TTC549 (cell line): ENCODE results near the gene SETD2.

Experiments
- FAIRE-seq: peaks from 2 replicates; lab custom pipeline; 2012; peaks lifted over from hg19 to GRCh38; lab: Jason Lieb, UNC

SETD2 gene

GRCh38 chr3:46998121-46998851 lies 165.6 kb downstream of the SETD2 start:
- FAIRE-seq: no peak

GRCh38 chr3:46997453-46998091 lies 166.3 kb downstream of the SETD2 start:
- no peak for FAIRE-seq

GRCh38 chr3:46996689-46997452 lies 167.0 kb downstream of the SETD2 start:
- FAIRE-seq: no peak

DNA sequence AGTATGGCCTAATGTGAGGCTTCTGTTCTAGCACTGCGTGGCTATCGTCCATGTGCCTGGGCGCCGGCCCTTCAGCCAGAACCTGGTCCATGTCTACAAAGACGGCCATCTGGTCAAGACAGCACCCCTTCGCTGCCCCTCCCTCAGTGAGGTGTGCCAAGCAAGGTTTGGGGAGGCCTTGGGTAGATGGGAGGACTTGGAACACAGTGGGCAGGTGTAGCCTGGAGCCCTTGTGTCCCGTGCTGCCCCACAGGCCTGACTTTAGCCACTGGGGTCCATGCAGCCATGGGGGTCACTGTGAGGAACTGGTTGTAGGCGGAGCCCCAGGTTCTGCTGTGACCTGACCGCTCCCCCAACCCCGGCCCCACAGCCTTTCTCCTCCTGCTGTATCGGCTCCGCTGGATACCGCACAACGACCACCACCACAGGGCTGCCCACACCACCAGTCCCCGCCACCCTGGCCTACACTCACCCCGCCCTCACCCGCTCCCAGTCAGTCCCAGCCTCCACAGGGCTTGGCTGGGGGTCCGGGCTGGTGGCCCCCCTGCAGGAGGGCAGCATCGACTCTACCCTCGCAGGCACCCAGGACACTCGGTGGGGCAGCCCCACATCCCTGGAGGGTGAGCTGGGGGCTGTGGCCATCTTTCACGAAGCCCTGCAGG lies 167.9 kb downstream of the SETD2 start:
- FAIRE-seq: no peak

DNA sequence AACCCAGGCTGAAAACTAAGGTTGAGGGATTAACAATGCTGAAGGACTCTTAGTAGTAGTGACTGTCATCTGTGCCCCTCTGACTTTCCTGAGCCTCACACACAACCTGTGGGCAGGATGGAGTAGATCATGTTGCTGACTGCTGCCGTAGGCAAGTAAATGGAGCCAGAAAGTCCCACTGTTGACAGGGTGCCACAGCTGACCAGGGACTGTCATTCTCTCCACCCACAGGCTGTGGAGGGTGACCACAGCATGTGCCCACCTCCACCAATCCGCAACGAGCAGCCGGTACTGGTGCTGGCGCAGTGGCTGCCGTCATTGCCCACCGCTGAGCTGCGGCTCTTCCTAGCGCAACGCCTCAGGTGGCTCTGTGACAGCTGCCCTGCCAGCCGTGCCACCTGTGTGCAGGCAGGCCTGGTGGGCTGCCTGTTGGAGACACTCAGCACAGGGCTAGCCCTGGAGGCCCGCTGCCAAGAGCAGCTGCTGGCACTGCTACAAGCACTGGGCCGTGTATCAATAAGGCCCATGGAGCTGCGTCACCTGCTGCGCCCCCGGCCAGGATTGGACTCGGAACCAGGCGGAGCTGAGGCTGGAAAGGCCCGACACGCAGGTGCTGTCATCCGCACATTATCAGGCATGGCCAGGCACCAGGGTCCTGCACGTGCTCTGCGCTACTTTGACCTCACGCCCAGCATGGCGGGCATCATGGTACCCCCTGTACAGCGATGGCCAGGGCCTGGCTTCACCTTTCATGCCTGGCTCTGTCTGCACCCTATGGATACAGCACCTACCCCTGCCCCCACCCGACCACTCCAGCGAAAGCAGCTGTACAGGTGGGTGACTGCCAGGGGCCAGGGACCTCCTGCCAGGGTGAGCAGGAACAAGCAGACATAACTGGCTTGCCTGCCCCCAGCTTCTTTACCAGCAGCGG lies 168.8 kb downstream of the SETD2 start:
- no peak for FAIRE-seq

- no peak for FAIRE-seq
These were observed 169.9 kb downstream of the SETD2 start for GRCh38 chr3:46993986-46994385.

DNA sequence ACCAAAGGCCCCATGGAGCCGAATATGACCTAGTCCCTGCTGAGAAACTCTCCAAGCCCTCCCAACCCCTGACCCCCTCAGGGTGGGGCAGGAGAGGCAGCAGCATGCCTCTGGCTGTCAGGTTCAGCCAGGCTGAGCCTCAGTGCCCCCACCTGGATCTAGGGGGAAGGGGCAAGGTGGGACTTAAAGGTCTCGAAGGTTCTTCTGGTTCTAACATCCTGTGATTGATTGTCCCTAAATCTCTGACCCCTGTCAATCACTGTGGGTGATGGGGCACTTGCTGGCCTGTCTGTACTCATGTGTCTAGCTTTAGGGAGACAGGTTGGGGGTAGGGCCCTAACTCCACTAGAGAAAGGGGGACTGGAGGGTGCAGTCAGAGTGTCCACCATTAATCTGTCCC lies 170.6 kb downstream of the SETD2 start:
- no peak for FAIRE-seq

DNA sequence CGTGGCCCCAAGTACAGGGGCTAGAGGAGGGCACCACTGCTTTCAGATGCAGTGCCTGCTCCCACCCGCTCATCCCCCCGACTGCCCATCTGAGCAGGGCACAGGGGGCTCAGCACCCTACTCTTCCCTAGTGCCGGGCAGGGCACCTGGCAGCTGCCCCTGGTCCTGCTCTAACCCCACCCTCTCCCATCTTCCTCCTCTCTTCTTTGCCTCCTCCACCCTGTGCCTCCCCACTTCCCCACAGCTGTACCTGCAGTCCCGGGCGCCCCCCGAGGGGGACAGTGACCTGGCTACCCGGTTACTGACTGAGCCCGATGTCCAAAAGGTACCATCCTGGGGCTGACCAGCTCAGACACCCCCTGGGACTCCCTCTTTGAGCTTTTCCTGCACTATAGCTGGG lies 171.7 kb downstream of the SETD2 start:
- no peak for FAIRE-seq

- no peak for FAIRE-seq
These were observed 172.3 kb downstream of the SETD2 start for GRCh38 chr3:46991406-46992165.

GRCh38 chr3:46990573-46991374 lies 173.1 kb downstream of the SETD2 start:
- no peak for FAIRE-seq

GRCh38 chr3:46989146-46989810 lies 174.6 kb downstream of the SETD2 start:
- no peak for FAIRE-seq

DNA sequence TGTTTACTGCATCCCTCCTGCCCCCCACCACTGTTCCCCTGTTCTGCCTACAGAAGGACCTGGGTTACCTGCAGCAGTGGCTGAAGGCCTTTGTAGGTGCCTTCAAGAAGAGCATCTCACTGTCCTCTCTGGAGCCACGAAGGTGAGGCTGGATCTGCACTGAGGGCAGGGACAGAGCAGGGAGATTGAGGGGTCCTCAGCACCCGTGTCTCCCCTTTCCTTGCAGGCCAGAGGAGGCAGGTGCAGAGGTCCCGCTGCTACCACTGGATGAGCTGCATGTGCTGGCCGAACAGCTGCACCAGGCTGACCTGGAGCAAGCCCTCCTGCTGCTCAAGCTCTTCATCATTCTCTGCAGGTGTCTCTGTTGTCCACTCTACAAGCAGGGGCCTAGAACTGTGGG lies 175.3 kb downstream of the SETD2 start:
- no peak for FAIRE-seq

- FAIRE-seq: no peak
These were observed 176.0 kb downstream of the SETD2 start for GRCh38 chr3:46987743-46988401.

DNA sequence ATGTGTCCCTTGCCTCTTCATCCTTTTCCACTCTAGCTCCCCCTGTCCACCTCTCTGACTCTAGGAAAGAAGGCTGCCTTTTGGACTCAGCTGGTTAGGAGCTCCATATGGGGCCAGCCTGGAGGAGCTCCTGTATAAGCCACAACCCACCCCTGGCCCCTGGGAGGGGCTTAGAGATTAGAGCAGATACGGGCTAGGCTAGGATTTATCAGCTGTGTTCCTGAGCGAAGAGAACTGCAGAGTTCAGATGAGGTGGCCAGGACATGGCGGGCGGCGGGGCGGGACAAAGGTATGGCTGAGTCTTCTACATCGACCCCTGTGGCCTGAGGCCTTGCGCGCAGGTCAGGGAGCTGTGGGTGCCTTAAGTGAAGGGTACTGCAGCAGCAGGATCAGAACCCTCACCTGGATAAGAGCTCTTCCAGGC lies 176.6 kb downstream of the SETD2 start:
- no peak for FAIRE-seq

DNA sequence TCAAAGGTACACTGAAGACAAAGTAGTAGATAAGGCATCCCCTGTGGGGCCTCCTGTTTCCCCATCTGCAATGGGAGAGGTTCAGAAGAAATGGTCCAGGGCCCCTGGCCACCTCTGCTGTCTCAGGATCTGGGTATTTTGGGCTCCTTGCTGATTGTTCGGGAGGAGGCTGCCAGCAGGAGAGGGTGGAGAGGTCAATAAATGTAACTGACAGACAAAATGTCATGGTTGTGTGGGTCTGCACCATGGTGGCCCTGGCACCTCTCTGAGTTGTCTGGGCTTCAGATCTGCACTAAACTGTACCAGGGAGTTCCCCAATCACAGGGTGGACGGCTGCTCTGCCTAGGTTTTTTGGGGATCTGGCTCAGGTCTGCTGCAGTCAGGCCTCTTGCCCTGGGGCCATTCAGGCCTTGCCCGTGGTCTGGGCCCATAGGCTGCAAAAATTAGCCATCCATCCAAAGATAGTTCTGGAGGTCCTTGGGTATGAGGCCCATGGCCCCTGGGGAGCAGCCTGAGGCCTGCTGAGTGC lies 177.1 kb downstream of the SETD2 start:
- no peak for FAIRE-seq

DNA sequence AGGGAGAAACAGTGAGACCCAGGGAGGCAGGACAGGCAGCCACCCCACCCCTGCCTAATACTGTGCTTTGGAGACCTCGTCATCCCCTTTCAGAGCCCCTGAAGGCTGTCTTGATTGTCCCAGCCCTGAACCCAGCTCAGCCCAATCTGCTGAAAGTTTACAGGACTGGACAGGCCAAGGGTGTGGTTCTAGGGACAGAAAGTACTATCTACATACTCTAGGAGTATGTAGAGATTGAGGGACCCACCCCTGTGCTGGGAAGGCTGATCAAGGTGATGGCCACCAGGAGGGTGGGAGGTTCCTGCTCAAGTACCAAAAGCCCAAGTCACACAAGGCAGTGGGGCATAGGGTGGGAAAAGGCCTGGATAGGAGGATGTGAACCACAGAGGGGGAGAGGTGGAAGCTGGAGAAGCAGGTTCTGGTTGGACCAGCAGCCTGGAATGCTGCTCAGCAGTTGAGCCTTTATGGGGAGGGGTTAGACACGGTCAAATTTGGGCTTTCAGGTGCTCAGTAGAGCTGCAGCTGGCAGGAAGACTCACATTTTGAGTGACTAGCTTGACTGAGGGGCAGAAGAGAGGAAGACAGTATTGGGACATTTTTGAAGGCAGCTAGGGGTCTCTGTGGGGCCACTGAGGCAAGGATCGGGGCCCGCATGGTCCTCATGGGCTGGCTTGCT lies 177.7 kb downstream of the SETD2 start:
- FAIRE-seq: no peak

DNA sequence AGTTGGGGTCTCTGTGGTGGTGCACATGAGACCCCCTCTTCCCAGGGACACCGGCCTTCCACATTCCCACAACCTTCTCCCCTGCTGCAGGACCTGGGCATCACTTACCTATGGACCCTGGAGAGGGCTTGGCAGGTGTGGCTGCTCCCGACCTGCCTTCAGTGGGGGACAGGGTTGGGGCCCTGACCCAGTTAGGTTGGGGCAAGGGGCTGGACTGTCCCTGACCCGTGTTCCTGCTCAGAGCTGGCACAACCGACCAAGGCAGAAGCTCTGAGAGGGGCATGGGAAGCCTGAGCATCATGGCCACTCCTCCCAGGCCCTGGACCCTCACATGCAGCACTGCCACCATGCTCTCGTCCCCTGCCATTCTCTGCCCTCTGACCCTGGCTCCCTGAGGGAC lies 178.3 kb downstream of the SETD2 start:
- no peak for FAIRE-seq
